ENCODE results near the gene DDOST.

GRCh38 chr1:20618550-20618949, 42.6 kb downstream of the DDOST start:
- TF ChIP-seq, protein P1, sequence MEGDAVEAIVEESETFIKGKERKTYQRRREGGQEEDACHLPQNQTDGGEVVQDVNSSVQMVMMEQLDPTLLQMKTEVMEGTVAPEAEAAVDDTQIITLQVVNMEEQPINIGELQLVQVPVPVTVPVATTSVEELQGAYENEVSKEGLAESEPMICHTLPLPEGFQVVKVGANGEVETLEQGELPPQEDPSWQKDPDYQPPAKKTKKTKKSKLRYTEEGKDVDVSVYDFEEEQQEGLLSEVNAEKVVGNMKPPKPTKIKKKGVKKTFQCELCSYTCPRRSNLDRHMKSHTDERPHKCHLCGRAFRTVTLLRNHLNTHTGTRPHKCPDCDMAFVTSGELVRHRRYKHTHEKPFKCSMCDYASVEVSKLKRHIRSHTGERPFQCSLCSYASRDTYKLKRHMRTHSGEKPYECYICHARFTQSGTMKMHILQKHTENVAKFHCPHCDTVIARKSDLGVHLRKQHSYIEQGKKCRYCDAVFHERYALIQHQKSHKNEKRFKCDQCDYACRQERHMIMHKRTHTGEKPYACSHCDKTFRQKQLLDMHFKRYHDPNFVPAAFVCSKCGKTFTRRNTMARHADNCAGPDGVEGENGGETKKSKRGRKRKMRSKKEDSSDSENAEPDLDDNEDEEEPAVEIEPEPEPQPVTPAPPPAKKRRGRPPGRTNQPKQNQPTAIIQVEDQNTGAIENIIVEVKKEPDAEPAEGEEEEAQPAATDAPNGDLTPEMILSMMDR (IDR thresholded peaks at IDR 0.05; ENCODE audit: low read depth, low read length, poor library complexity, severe bottlenecking): no peak
- no peak for TF ChIP-seq EZH2phosphoT487 (IDR thresholded peaks at IDR 0.05; ENCODE audit: borderline replicate concordance, low read length)

Measured in DOHH2 (cell line).